DMS 273 treated with DMSO at 0.1 percent for 48 hours (cell line): ENCODE measurements around the gene ACSF3.
A peak's percentile ranks its signal among the peaks of the same experiment; 100 is the strongest.
"Not testable (repeated sequence)": the region's sequence is repeated elsewhere in the genome, so short reads cannot be mapped to it uniquely, and the experiment has no call there.

ENCODE experiments used
- DNase-seq: peaks from one replicate; lab custom pipeline; 2025; lab: John Stamatoyannopoulos, UW

ACSF3 gene

GRCh38 chr16:89073346-89074071 lies 20.1 kb upstream of the ACSF3 start:
- no peak for DNase-seq

- DNase-seq = not testable (repeated sequence)
Observed at GRCh38 chr16:89074072-89074674, 19.5 kb upstream of the ACSF3 start.

- no peak for DNase-seq
Observed at GRCh38 chr16:89074803-89075688, 18.6 kb upstream of the ACSF3 start.

GRCh38 chr16:89076159-89076558 lies 17.5 kb upstream of the ACSF3 start:
- DNase-seq = no peak

GRCh38 chr16:89077076-89077475 lies 16.6 kb upstream of the ACSF3 start:
- no peak for DNase-seq

GRCh38 chr16:89078172-89078571 lies 15.5 kb upstream of the ACSF3 start:
- DNase-seq = no peak

GRCh38 chr16:89079434-89079980 lies 14.1 kb upstream of the ACSF3 start:
- DNase-seq = no peak

GRCh38 chr16:89080196-89080853 lies 13.3 kb upstream of the ACSF3 start:
- peak; percentile 54 for DNase-seq

- DNase-seq = no peak
Observed at GRCh38 chr16:89081556-89081955, 12.1 kb upstream of the ACSF3 start.

- DNase-seq = no peak
Observed at GRCh38 chr16:89084411-89084810, 9.2 kb upstream of the ACSF3 start.

- DNase-seq = no peak
Observed at GRCh38 chr16:89084814-89085612, 8.6 kb upstream of the ACSF3 start.

GRCh38 chr16:89085755-89086154 lies 7.9 kb upstream of the ACSF3 start:
- DNase-seq = no peak

- no peak for DNase-seq
Observed at GRCh38 chr16:89087922-89088497, 5.6 kb upstream of the ACSF3 start.

- no peak for DNase-seq
Observed at GRCh38 chr16:89089120-89089519, 4.5 kb upstream of the ACSF3 start.

GRCh38 chr16:89090182-89090630 lies 3.4 kb upstream of the ACSF3 start:
- DNase-seq = no peak

GRCh38 chr16:89090669-89091426 lies 2.8 kb upstream of the ACSF3 start:
- DNase-seq = no peak

GRCh38 chr16:89092013-89092412 lies 1.6 kb upstream of the ACSF3 start:
- DNase-seq = no peak

GRCh38 chr16:89093252-89093601 lies 425 bp upstream of the ACSF3 start:
- DNase-seq = not testable (repeated sequence)

GRCh38 chr16:89094252-89094879 lies 714 bp downstream of the ACSF3 start:
- DNase-seq = no peak

GRCh38 chr16:89094880-89095258 lies 1.2 kb downstream of the ACSF3 start:
- no peak for DNase-seq
